IPS DF 4.7 (cell line): ENCODE results near the gene FAM186B.

ENCODE experiments used
- DNase-seq: peaks from one replicate; pipeline ENCODE4 v3.0.0-alpha.2; 2013; ENCODE audit warnings: low spot score; ENCODE audit errors: extremely low read depth

The FAM186B gene

GRCh38 chr12:49538510-49539403 is 66.7 kb downstream of the FAM186B start, which contains the start of gene KCNH3:
TSS of gene KCNH3 (plus strand) at chr12:49539030. CDS start at chr12:49539417, 387 bp downstream.
- DNase-seq = no peak

DNA sequence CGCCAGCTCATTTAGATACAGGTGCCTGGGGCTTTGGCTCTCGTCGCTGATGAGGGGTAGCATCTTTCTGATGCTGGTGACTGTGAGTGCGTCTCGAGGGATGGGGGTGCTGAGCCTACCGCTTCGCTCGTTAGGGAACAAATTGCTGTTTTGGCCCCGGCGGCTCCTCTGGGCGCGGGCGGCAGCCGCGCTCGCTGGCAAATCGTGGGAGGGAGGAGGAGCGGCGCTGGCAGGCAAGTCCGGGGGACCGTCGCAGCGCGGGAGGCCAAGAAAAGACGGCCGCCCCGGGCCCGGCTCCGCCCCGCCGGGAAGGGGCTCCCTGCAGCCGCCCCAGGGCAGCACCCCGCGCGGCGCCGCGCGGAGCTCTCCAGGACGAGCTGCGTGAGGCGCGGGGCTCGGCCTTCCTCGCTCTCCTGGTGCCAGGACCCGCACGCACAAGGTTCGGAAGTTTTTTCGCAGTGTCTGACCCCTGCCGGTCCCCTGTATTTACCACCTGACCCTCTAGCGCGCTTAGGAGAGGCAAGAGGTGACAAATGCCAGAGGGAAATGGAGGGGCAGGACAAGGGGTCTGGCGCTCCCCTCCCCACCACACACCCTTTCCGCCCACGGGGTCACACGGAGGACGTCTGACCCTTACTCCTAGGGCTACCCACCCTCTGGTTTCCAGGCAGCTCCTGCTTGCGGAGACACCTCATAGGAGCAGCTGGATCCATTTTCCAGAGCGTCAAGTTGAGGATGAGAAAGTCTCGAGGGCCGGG is 67.5 kb downstream of the FAM186B start:
- no peak for DNase-seq
